ENCODE measurements around the gene DDX27. TPM values are rescaled to one million over a fixed set of nuclear protein-coding genes. Genes with fewer than 3 reads are reported as not detected.

DDX27 gene
- total and polyA plus RNA-seq, 2 of the 13 experiments (the other 11 are each of a cell fraction or from before 2014, with no cell fraction given), result 42.6 to 72.8 TPM

GRCh38 chr20:49281059-49281912, 62.1 kb downstream of the DDX27 start (continued):
- TF ChIP-seq ZNF230 (CRISPR knock-in tag; IDR thresholded peaks at IDR 0.05), result no peak
- 0 out of 2 replicates have a peak, but pooled peaks have one; percentile 49 for TF ChIP-seq ZNF841 (CRISPR knock-in tag; IDR thresholded peaks at IDR 0.05; ENCODE audit: borderline replicate concordance)
- TF ChIP-seq KLF16 (CRISPR knock-in tag; IDR thresholded peaks at IDR 0.05), result no peak
- TF ChIP-seq HINFP (CRISPR knock-in tag; IDR thresholded peaks at IDR 0.05; ENCODE audit: low read depth), result no peak
- TF ChIP-seq JARID2 (CRISPR knock-in tag; IDR thresholded peaks at IDR 0.05; ENCODE audit: insufficient replicate concordance), result no peak
- peak; percentile 66; the same call in 1 of the 2 replicates for TF ChIP-seq YEATS2 (CRISPR knock-in tag; IDR thresholded peaks at IDR 0.05; ENCODE audit: borderline replicate concordance)
- peak; percentile 54 for TF ChIP-seq SRSF4 (IDR thresholded peaks at IDR 0.05; ENCODE audit: low read depth, low read length, poor library complexity, severe bottlenecking)
- TF ChIP-seq ELF1 (CRISPR knock-in tag; IDR thresholded peaks at IDR 0.05), result peak; percentile 60
- TF ChIP-seq ZNF678 (CRISPR knock-in tag; IDR thresholded peaks at IDR 0.05), result no peak
- 0 out of 2 replicates have a peak, but pooled peaks have one; percentile 17 for TF ChIP-seq NR2F6 (IDR thresholded peaks at IDR 0.05)
- TF ChIP-seq NR2F6 (CRISPR knock-in tag; IDR thresholded peaks at IDR 0.05), result no peak
- peak; percentile 74; the same call in 1 of the 2 replicates for TF ChIP-seq ZNF547 (CRISPR knock-in tag; IDR thresholded peaks at IDR 0.05)
- peak; percentile 84 for TF ChIP-seq RFX3 (CRISPR knock-in tag; IDR thresholded peaks at IDR 0.05)
- no peak for TF ChIP-seq CBX2 (IDR thresholded peaks at IDR 0.05; ENCODE audit: low read depth, low read length)
- TF ChIP-seq CBX2 (CRISPR knock-in tag; IDR thresholded peaks at IDR 0.05; ENCODE audit: low read depth), result no peak
- TF ChIP-seq MAFF (IDR thresholded peaks at IDR 0.05; ENCODE audit: low read depth, low read length), result 0 out of 2 replicates have a peak, but pooled peaks have one; percentile 6
- TF ChIP-seq DNMT3B (CRISPR knock-in tag; conservative IDR thresholded peaks at IDR 0.05), result no peak; the same call in 1 of the 2 replicates
- TF ChIP-seq, protein P1, sequence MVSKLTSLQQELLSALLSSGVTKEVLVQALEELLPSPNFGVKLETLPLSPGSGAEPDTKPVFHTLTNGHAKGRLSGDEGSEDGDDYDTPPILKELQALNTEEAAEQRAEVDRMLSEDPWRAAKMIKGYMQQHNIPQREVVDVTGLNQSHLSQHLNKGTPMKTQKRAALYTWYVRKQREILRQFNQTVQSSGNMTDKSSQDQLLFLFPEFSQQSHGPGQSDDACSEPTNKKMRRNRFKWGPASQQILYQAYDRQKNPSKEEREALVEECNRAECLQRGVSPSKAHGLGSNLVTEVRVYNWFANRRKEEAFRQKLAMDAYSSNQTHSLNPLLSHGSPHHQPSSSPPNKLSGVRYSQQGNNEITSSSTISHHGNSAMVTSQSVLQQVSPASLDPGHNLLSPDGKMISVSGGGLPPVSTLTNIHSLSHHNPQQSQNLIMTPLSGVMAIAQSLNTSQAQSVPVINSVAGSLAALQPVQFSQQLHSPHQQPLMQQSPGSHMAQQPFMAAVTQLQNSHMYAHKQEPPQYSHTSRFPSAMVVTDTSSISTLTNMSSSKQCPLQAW (CRISPR knock-in tag; IDR thresholded peaks at IDR 0.05), result peak; percentile 82
- no peak for TF ChIP-seq SNRNP70 (IDR thresholded peaks at IDR 0.05; ENCODE audit: low read depth, low read length)
- TF ChIP-seq NR2C2 (CRISPR knock-in tag; IDR thresholded peaks at IDR 0.05; ENCODE audit: borderline replicate concordance), result peak; percentile 22; the same call in 1 of the 2 replicates
- TF ChIP-seq, protein P2, sequence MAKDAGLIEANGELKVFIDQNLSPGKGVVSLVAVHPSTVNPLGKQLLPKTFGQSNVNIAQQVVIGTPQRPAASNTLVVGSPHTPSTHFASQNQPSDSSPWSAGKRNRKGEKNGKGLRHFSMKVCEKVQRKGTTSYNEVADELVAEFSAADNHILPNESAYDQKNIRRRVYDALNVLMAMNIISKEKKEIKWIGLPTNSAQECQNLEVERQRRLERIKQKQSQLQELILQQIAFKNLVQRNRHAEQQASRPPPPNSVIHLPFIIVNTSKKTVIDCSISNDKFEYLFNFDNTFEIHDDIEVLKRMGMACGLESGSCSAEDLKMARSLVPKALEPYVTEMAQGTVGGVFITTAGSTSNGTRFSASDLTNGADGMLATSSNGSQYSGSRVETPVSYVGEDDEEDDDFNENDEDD (CRISPR knock-in tag; IDR thresholded peaks at IDR 0.05; ENCODE audit: borderline replicate concordance), result peak; percentile 44; the same call in 1 of the 2 replicates
- peak; percentile 39; the same call in 1 of the 2 replicates for TF ChIP-seq ZBTB25 (CRISPR knock-in tag; IDR thresholded peaks at IDR 0.05)
- TF ChIP-seq, protein P3, sequence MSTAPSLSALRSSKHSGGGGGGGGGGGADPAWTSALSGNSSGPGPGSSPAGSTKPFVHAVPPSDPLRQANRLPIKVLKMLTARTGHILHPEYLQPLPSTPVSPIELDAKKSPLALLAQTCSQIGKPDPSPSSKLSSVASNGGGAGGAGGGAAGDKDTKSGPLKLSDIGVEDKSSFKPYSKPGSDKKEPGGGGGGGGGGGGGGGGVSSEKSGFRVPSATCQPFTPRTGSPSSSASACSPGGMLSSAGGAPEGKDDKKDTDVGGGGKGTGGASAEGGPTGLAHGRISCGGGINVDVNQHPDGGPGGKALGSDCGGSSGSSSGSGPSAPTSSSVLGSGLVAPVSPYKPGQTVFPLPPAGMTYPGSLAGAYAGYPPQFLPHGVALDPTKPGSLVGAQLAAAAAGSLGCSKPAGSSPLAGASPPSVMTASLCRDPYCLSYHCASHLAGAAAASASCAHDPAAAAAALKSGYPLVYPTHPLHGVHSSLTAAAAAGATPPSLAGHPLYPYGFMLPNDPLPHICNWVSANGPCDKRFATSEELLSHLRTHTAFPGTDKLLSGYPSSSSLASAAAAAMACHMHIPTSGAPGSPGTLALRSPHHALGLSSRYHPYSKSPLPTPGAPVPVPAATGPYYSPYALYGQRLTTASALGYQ (CRISPR knock-in tag; IDR thresholded peaks at IDR 0.05), result no peak
